VCaP (cell line): ENCODE data around the gene PARP6.

Experiments
- H3K27ac ChIP-seq: fragments of 450-650 bp; 2 replicates; pipeline ENCODE4 v1.5.1; 2017
- CTCF ChIP-seq: fragments of 450-650 bp; conservative IDR thresholded peaks from 2 replicates; pipeline ENCODE4 v1.5.1; 2017; ENCODE audit warnings: mild to moderate bottlenecking, moderate library complexity

PARP6 gene

GRCh38 chr15:72236381-72237003 is 35.9 kb downstream of the PARP6 start:
- H3K27ac ChIP-seq = no peak overlapping the region
- no peak for TF ChIP-seq CTCF

- no peak for TF ChIP-seq CTCF
- no peak overlapping the region for H3K27ac ChIP-seq
These were observed 37.1 kb downstream of the PARP6 start for GRCh38 chr15:72235298-72235697.

- TF ChIP-seq CTCF = no peak
- peak overlapping the region; percentile 98 for H3K27ac ChIP-seq
These were observed 38.6 kb downstream of the PARP6 start for GRCh38 chr15:72233769-72234168.

GRCh38 chr15:72231833-72232478 is 40.4 kb downstream of the PARP6 start:
- peak overlapping the region; percentile 98 for H3K27ac ChIP-seq
- no peak for TF ChIP-seq CTCF

GRCh38 chr15:72231066-72231832 is 41.1 kb downstream of the PARP6 start, which contains the start of gene PKM:
PKM (minus strand) TSS chr15:72231190; CDS start chr15:72219097, 12,093 bp downstream.
- H3K27ac ChIP-seq = peak within 1 kb of the TSS; percentile 98
- TF ChIP-seq CTCF = no peak

- peak overlapping the region; percentile 98 for H3K27ac ChIP-seq
- TF ChIP-seq CTCF = peak; percentile 17; the same call in 1 of the 2 replicates
These were observed 41.9 kb downstream of the PARP6 start for GRCh38 chr15:72230197-72231065.

GRCh38 chr15:72229947-72230196 is 42.5 kb downstream of the PARP6 start:
- peak overlapping the region; percentile 98 for H3K27ac ChIP-seq
- TF ChIP-seq CTCF = no peak
